Smooth muscle cell (in vitro differentiated cells): ENCODE measurements around the gene PLIN3. TPM values are rescaled to one million over a fixed set of nuclear protein-coding genes. Genes with fewer than 3 reads are reported as not detected.
"Not testable (repeated sequence)": the region's sequence is repeated elsewhere in the genome, so short reads cannot be mapped to it uniquely, and the experiment has no call there.

Experiments
- DNase-seq: peaks from one replicate; lab custom pipeline; 2025; ENCODE audit not compliant: unreplicated experiment; lab: John Stamatoyannopoulos, UW
- H2AFZ ChIP-seq: fragments of 200-600 bp; sonication (generic); 2 replicates; pipeline ENCODE4 v1.6.0; 2016; ENCODE audit warnings: antibody characterized with exemption, low read depth, mild to moderate bottlenecking
- H3F3A ChIP-seq: fragments of 200-600 bp; sonication (generic); 2 replicates; pipeline ENCODE4 v1.6.0; 2017; ENCODE audit warnings: antibody characterized with exemption, low read depth
- H3K27ac ChIP-seq: fragments of 200-600 bp; sonication (generic); 2 replicates; pipeline ENCODE4 v1.5.1; 2016; ENCODE audit warnings: low read depth, mild to moderate bottlenecking
- H3K27me3 ChIP-seq: fragments of 200-600 bp; sonication (generic); 2 replicates; pipeline ENCODE4 v1.6.1; 2016; ENCODE audit warnings: low read depth, mild to moderate bottlenecking
- H3K36me3 ChIP-seq: fragments of 200-600 bp; sonication (generic); 2 replicates; pipeline ENCODE4 v1.5.1; 2016; ENCODE audit warnings: low read depth
- H3K4me1 ChIP-seq: fragments of 200-600 bp; sonication (generic); 2 replicates; pipeline ENCODE4 v1.5.1; 2016; ENCODE audit warnings: low read depth
- H3K4me2 ChIP-seq: fragments of 200-600 bp; sonication (generic); 2 replicates; pipeline ENCODE4 v1.6.0; 2016; ENCODE audit warnings: mild to moderate bottlenecking
- H3K4me3 ChIP-seq: fragments of 200-600 bp; sonication (generic); 2 replicates; pipeline ENCODE4 v1.5.1; 2016; ENCODE audit warnings: mild to moderate bottlenecking
- H3K79me2 ChIP-seq: fragments of 200-600 bp; sonication (generic); 2 replicates; pipeline ENCODE4 v1.6.0; 2016; ENCODE audit warnings: low read depth, mild to moderate bottlenecking
- H3K9ac ChIP-seq: fragments of 200-600 bp; sonication (generic); 2 replicates; pipeline ENCODE4 v1.6.0; 2016; ENCODE audit warnings: low read depth
- H3K9me3 ChIP-seq: fragments of 200-600 bp; sonication (generic); replicated peaks from 2 replicates; pipeline ENCODE4 v1.5.1; 2016; ENCODE audit warnings: low read depth
- H4K20me1 ChIP-seq: fragments of 200-600 bp; sonication (generic); 2 replicates; pipeline ENCODE4 v1.6.0; 2016; ENCODE audit warnings: low read depth
- CTCF ChIP-seq: fragments of 200-600 bp; sonication (generic); IDR thresholded peaks from 2 replicates; pipeline ENCODE4 v1.5.1; 2017; ENCODE audit warnings: borderline replicate concordance, mild to moderate bottlenecking, antibody characterized with exemption; ENCODE audit not compliant: insufficient read depth, poor library complexity, severe bottlenecking
- WGBS: methylation state at CpG from one replicate; pipeline ENCODE4 v1.1.7; 2016; ENCODE audit warnings: low lambda C conversion rate; 5-methylcytosine and 5-hydroxymethylcytosine counted together
- polyA plus RNA-seq: library from polyadenylated mRNA; unstranded; fragments of >200 nt; fragmentation: Nextera tagmentation; extraction: Ambion mirVana; gene quantifications from 2 replicates; pipeline ENCODE4 v1.2.1, GENCODE V29; 2016
- total RNA-seq: library from RNA; depleted of rRNA; stranded (reverse); fragments of >200 nt; gene quantifications from 2 replicates; pipeline ENCODE4 v1.2.3, GENCODE V29; 2014

The PLIN3 gene
- total and polyA plus RNA-seq, 2 experiments from 2014 or later, result 102 to 202 TPM

GRCh38 chr19:4866595-4867424, 657 bp downstream of the PLIN3 start:
- H3K4me1 ChIP-seq, result peaks cover 3% of the 10 kb centered on the region
- peaks cover 49% of the 10 kb centered on the region for H3K79me2 ChIP-seq
- TF ChIP-seq CTCF, result no peak
- DNase-seq, result peak; percentile 22
- peaks cover 49% of the 10 kb centered on the region for H4K20me1 ChIP-seq
- no peaks in the 10 kb centered on the region for H3K9me3 ChIP-seq
- H3F3A ChIP-seq, result peaks cover 15% of the 10 kb centered on the region
- H3K4me2 ChIP-seq, result peak overlapping the region; percentile 98
- peak overlapping the region; percentile 96 for H3K4me3 ChIP-seq
- H3K27me3 ChIP-seq, result no peaks in the 10 kb centered on the region
- peak overlapping the region; percentile 86 for H3K9ac ChIP-seq
- H2AFZ ChIP-seq, result peak overlapping the region; percentile 69
- 7% methylated on average over 22 of the region's 22 CpGs for WGBS
- H3K36me3 ChIP-seq, result no peaks in the 10 kb centered on the region
- peak overlapping the region; percentile 73 for H3K27ac ChIP-seq

GRCh38 chr19:4861147-4861546, 6.3 kb downstream of the PLIN3 start:
- Histone ChIP-seq H3K27ac (no peak overlapping the region), H3K9ac (no peak overlapping the region), H3K27me3 (no peaks in the 10 kb centered on the region), H3K79me2 (peaks cover 37% of the 10 kb centered on the region), H3F3A (no peaks in the 10 kb centered on the region), H3K36me3 (no peaks in the 10 kb centered on the region), H3K4me2 (no peak overlapping the region), H3K4me3 (no peak overlapping the region), H4K20me1 (peaks cover 81% of the 10 kb centered on the region), H3K9me3 (no peaks in the 10 kb centered on the region), H3K4me1 (no peaks in the 10 kb centered on the region), H2AFZ (no peak overlapping the region)
- no peak for DNase-seq
- TF ChIP-seq CTCF, result no peak
- WGBS, result 71% methylated on average over 10 of the region's 10 CpGs

- Histone ChIP-seq H2AFZ (no peak overlapping the region), H3K79me2 (peaks cover 24% of the 10 kb centered on the region), H3K4me1 (no peaks in the 10 kb centered on the region), H3K4me2 (no peak overlapping the region), H3K27me3 (no peaks in the 10 kb centered on the region), H4K20me1 (peaks cover 77% of the 10 kb centered on the region), H3K9me3 (no peaks in the 10 kb centered on the region), H3K9ac (no peak overlapping the region), H3K27ac (no peak overlapping the region), H3K36me3 (no peaks in the 10 kb centered on the region), H3F3A (no peaks in the 10 kb centered on the region), H3K4me3 (no peak overlapping the region)
- no peak for DNase-seq
- 98% methylated on average over 11 of the region's 11 CpGs for WGBS
- no peak for TF ChIP-seq CTCF
Measured at GRCh38 chr19:4859697-4860096, 7.8 kb downstream of the PLIN3 start.

- not testable (repeated sequence) for H3K9me3 ChIP-seq, H2AFZ ChIP-seq, H3K9ac ChIP-seq, H3K27me3 ChIP-seq, H3K4me1 ChIP-seq, H3K79me2 ChIP-seq, H3K27ac ChIP-seq, H3K4me3 ChIP-seq, H3K4me2 ChIP-seq, H3K36me3 ChIP-seq, H3F3A ChIP-seq, DNase-seq
- peaks cover 48% of the 10 kb centered on the region for H4K20me1 ChIP-seq
- WGBS, result 95% methylated on average over 12 of the region's 12 CpGs
Measured at GRCh38 chr19:4856468-4856867, 11.0 kb downstream of the PLIN3 start.

- H3F3A ChIP-seq, H3K4me2 ChIP-seq, H3K27ac ChIP-seq, H3K9ac ChIP-seq, H3K4me1 ChIP-seq, H3K9me3 ChIP-seq, H3K4me3 ChIP-seq, H3K79me2 ChIP-seq, H3K36me3 ChIP-seq, H2AFZ ChIP-seq, DNase-seq, H3K27me3 ChIP-seq: not testable (repeated sequence)
- peaks cover 36% of the 10 kb centered on the region for H4K20me1 ChIP-seq
- 96% methylated on average over 8 of the region's 8 CpGs for WGBS
Measured at GRCh38 chr19:4853506-4853905, 14.0 kb downstream of the PLIN3 start.
